H1 (cell line): ENCODE results near the gene POLD1. TPM values are rescaled to one million over a fixed set of nuclear protein-coding genes. Genes with fewer than 3 reads are reported as not detected.

Experiments
- CTCF ChIA-PET: fragments of 300-600 bp; sonication (Branson Sonifier 250); formaldehyde crosslinking; loops from one replicate; lab custom pipeline; 2021; ENCODE audit not compliant: partially characterized antibody; lab: Charles Lee
- POLR2A ChIA-PET: fragments of 300-600 bp; sonication (Branson Sonifier 250); formaldehyde crosslinking; loops from one replicate; lab custom pipeline; 2021; ENCODE audit warnings: inconsistent platforms; ENCODE audit not compliant: partially characterized antibody; lab: Charles Lee
- DNase-seq, 2 experiments: peaks; one replicate each; pipeline versions ENCODE4 v3.0.0 to v3.0.0-alpha.2; 2010 to 2022; ENCODE audit warnings: low spot score in 2 of 2, low read depth in 1 of 2, mixed read lengths in 1 of 2
- FAIRE-seq: peaks from 2 replicates; lab custom pipeline; 2011; peaks lifted over from hg19 to GRCh38; lab: Jason Lieb, UNC
- H2AFZ ChIP-seq: 2 replicates; pipeline ENCODE4 v1.8.1; 2012; ENCODE audit warnings: low read length, inconsistent platforms
- H2AK5ac ChIP-seq: 2 replicates; pipeline ENCODE4 v1.6.1; 2013; ENCODE audit warnings: low read depth, low read length
- H2BK120ac ChIP-seq: replicated peaks from 2 replicates; pipeline ENCODE3; 2013; ENCODE audit warnings: low read depth, low read length, inconsistent platforms
- H2BK12ac ChIP-seq: 2 replicates; pipeline ENCODE4 v1.6.1; 2013; ENCODE audit warnings: low read depth, low read length
- H2BK15ac ChIP-seq: 2 replicates; pipeline ENCODE4 v1.6.1; 2013; ENCODE audit warnings: low read length
- H2BK20ac ChIP-seq: 2 replicates; pipeline ENCODE4 v1.6.1; 2013; ENCODE audit warnings: low read length
- H2BK5ac ChIP-seq: 2 replicates; pipeline ENCODE4 v1.6.1; 2013; ENCODE audit warnings: low read depth, low read length
- H3K14ac ChIP-seq: 2 replicates; pipeline ENCODE4 v1.6.1; 2013; ENCODE audit warnings: inconsistent platforms; ENCODE audit not compliant: insufficient read length
- H3K18ac ChIP-seq: 2 replicates; pipeline ENCODE4 v1.6.1; 2013; ENCODE audit warnings: low read length; ENCODE audit errors: extremely low read depth
- H3K23ac ChIP-seq: 2 replicates; pipeline ENCODE4 v1.6.1; 2013; ENCODE audit warnings: inconsistent platforms; ENCODE audit not compliant: insufficient read length
- H3K23me2 ChIP-seq: 2 replicates; pipeline ENCODE4 v1.6.1; 2013; ENCODE audit warnings: low read depth, low read length
- H3K27ac ChIP-seq: 2 replicates; pipeline ENCODE4 v1.6.1; 2011; ENCODE audit warnings: low read depth, low read length, inconsistent platforms
- H3K27me3 ChIP-seq, 4 experiments: replicated peaks in 1 of 4; 1 replicate in 1 of 4; 2 replicates in 3 of 4; pipeline versions ENCODE4 v1.6.1 to v1.8.1; 2011 to 2013; ENCODE audit warnings: low read length in 3 of 4, mild to moderate bottlenecking in 3 of 4, inconsistent platforms in 2 of 4, mixed read lengths in 2 of 4, moderate library complexity in 1 of 4; ENCODE audit not compliant: control insufficient read depth in 3 of 4, insufficient read depth in 3 of 4; ENCODE audit errors: extremely low read depth in 1 of 4
- H3K36me3 ChIP-seq, 4 experiments: 2 replicates each; pipeline versions ENCODE4 v1.6.1 to v1.8.1; 2011 to 2013; ENCODE audit warnings: mild to moderate bottlenecking in 4 of 4, low read length in 3 of 4, moderate library complexity in 2 of 4, control low read depth in 1 of 4, inconsistent platforms in 1 of 4; ENCODE audit not compliant: insufficient read depth in 4 of 4, control insufficient read depth in 2 of 4
- H3K4ac ChIP-seq: replicated peaks from 2 replicates; pipeline ENCODE3; 2013; ENCODE audit warnings: low read length, low read depth, mixed read lengths, inconsistent platforms; ENCODE audit not compliant: insufficient read length
- H3K4me1 ChIP-seq, 4 experiments: replicated peaks in 1 of 4; 1 replicate in 1 of 4; 2 replicates in 3 of 4; pipeline versions ENCODE4 v1.6.1 to v1.8.1; 2011 to 2013; ENCODE audit warnings: low read length in 3 of 4, inconsistent platforms in 2 of 4, mixed read lengths in 1 of 4; ENCODE audit not compliant: insufficient read depth in 4 of 4, control insufficient read depth in 3 of 4
- H3K4me2 ChIP-seq, 2 experiments: 2 replicates each; pipeline versions ENCODE4 v1.6.1 to v1.8.1; 2011 to 2013; ENCODE audit warnings: low read depth in 2 of 2, low read length in 2 of 2, control low read depth in 1 of 2, inconsistent platforms in 1 of 2, mild to moderate bottlenecking in 1 of 2; ENCODE audit not compliant: insufficient read depth in 1 of 2
- H3K4me3 ChIP-seq, 4 experiments: fragments of 200-600, 300-600 bp in 1 of 4; sonication (generic), shearing (Covaris generic), sonication (Bioruptor Twin) in 1 of 4; 2 replicates each; pipeline versions ENCODE4 v1.5.1 to v1.8.1; 2011 to 2016; ENCODE audit warnings: low read length in 4 of 4, low read depth in 3 of 4, control low read depth in 2 of 4, inconsistent platforms in 2 of 4, mild to moderate bottlenecking in 2 of 4, mixed read lengths in 1 of 4, moderate library complexity in 1 of 4; ENCODE audit not compliant: insufficient read depth in 2 of 4; ENCODE audit errors: extremely low read depth in 1 of 4
- H3K56ac ChIP-seq: replicated peaks from 2 replicates; pipeline ENCODE3; 2013; ENCODE audit warnings: low read depth, mild to moderate bottlenecking, mixed read lengths, low read length, inconsistent platforms; ENCODE audit not compliant: insufficient read length
- H3K79me1 ChIP-seq: 2 replicates; pipeline ENCODE4 v1.6.1; 2013; ENCODE audit warnings: low read depth, low read length, control low read depth
- H3K79me2 ChIP-seq, 2 experiments: 2 replicates each; pipeline versions ENCODE4 v1.6.1 to v1.8.1; 2012 to 2013; ENCODE audit warnings: low read length in 2 of 2, mild to moderate bottlenecking in 2 of 2, inconsistent platforms in 1 of 2; ENCODE audit not compliant: insufficient read depth in 2 of 2, control insufficient read depth in 1 of 2
- H3K9ac ChIP-seq, 4 experiments: replicated peaks in 1 of 4; 1 replicate in 1 of 4; 2 replicates in 3 of 4; pipeline versions ENCODE4 v1.6.1 to v1.8.1; 2011 to 2013; ENCODE audit warnings: low read depth in 3 of 4, low read length in 3 of 4, control low read depth in 2 of 4, mild to moderate bottlenecking in 2 of 4, moderate library complexity in 2 of 4, inconsistent platforms in 1 of 4; ENCODE audit errors: extremely low read depth in 1 of 4
- H3K9me3 ChIP-seq, 2 experiments: 2 replicates each; pipeline versions ENCODE4 v1.6.1 to v1.8.1; 2012 to 2013; ENCODE audit warnings: mild to moderate bottlenecking in 2 of 2, moderate library complexity in 2 of 2, control low read depth in 1 of 2, inconsistent platforms in 1 of 2, low read depth in 1 of 2, low read length in 1 of 2, mixed read lengths in 1 of 2; ENCODE audit not compliant: insufficient read depth in 2 of 2
- H4K20me1 ChIP-seq, 2 experiments: replicated peaks in 1 of 2; 2 replicates each; pipeline versions ENCODE3 to v1.8.1; 2011 to 2013; ENCODE audit warnings: inconsistent platforms in 2 of 2, low read length in 2 of 2, mild to moderate bottlenecking in 1 of 2; ENCODE audit not compliant: insufficient read depth in 2 of 2, control insufficient read depth in 1 of 2
- H4K5ac ChIP-seq: 2 replicates; pipeline ENCODE4 v1.6.1; 2013; ENCODE audit warnings: low read length, low read depth, mixed read lengths, inconsistent platforms; ENCODE audit not compliant: insufficient read length
- H4K8ac ChIP-seq: 2 replicates; pipeline ENCODE4 v1.8.0; 2013; ENCODE audit warnings: mild to moderate bottlenecking, moderate library complexity, low read length, inconsistent platforms; ENCODE audit not compliant: insufficient read depth; ENCODE audit errors: extremely low read depth
- H4K91ac ChIP-seq: replicated peaks from 2 replicates; pipeline ENCODE3; 2013; ENCODE audit warnings: low read length, mixed read lengths, inconsistent platforms; ENCODE audit not compliant: insufficient read length
- BACH1 ChIP-seq: IDR thresholded peaks from 2 replicates; pipeline ENCODE4 v1.6.1; 2012; ENCODE audit warnings: low read length, improper control_type of control experiment
- KDM4A ChIP-seq: IDR thresholded peaks from one replicate; pipeline ENCODE4 v1.7.1; 2012; ENCODE audit warnings: low read depth, mild to moderate bottlenecking, moderate library complexity, low read length, inconsistent platforms; ENCODE audit not compliant: severe bottlenecking
- KDM5A ChIP-seq: fragments of 200-600 bp; IDR thresholded peaks from 2 replicates; pipeline ENCODE4 v1.7.1; 2012; ENCODE audit warnings: mild to moderate bottlenecking, low read length, inconsistent platforms, mixed read lengths
- MAFK ChIP-seq: IDR thresholded peaks from 2 replicates; pipeline ENCODE4 v1.6.1; 2012; ENCODE audit warnings: low read depth, mild to moderate bottlenecking, improper control_type of control experiment, low read length
- POLR2AphosphoS5 ChIP-seq: IDR thresholded peaks from 2 replicates; pipeline ENCODE4 v1.6.1; 2011; ENCODE audit warnings: low read depth, low read length
- RFX5 ChIP-seq: IDR thresholded peaks from 2 replicates; pipeline ENCODE4 v1.6.1; 2011; ENCODE audit warnings: low read depth, low read length, improper control_type of control experiment, borderline replicate concordance
- RXRA ChIP-seq: IDR thresholded peaks from 2 replicates; pipeline ENCODE4 v1.6.1; 2011; ENCODE audit warnings: low read depth, mild to moderate bottlenecking, low read length, moderate library complexity; ENCODE audit not compliant: insufficient read depth
- TAF1 ChIP-seq: IDR thresholded peaks from 2 replicates; pipeline ENCODE4 v1.6.1; 2011; ENCODE audit warnings: mild to moderate bottlenecking, low read depth, low read length
- TEAD4 ChIP-seq: IDR thresholded peaks from 2 replicates; pipeline ENCODE4 v1.6.1; 2012; ENCODE audit warnings: low read depth, low read length, inconsistent platforms, mixed read lengths
- WGBS, 2 experiments: shearing (Covaris generic) in 1 of 2; methylation state at CpG; one replicate each; pipeline versions ENCODE4 v1.1.6 to v1.1.7; 2013 to 2015; ENCODE audit warnings: low lambda C conversion rate in 2 of 2, mixed read lengths in 2 of 2, inconsistent platforms in 1 of 2, low coverage in 1 of 2, missing lambda C conversion rate in 1 of 2; ENCODE audit not compliant: insufficient replicate concordance in 2 of 2, insufficient coverage in 1 of 2, insufficient read length in 1 of 2; ENCODE audit errors: extremely low coverage in 1 of 2, missing lambda C conversion rate in 1 of 2; 5-methylcytosine and 5-hydroxymethylcytosine counted together
- polyA plus RNA-seq, 7 experiments: library from polyadenylated mRNA; depleted of rRNA in 3 of 7; stranded (reverse) in 5 of 7; unstranded in 2 of 7; fragments of >200 nt in 5 of 7; fragments of 200-250 nt in 2 of 7; gene quantifications; 1 replicate in 5 of 7; 2 replicates in 1 of 7; 4 replicates in 1 of 7; pipeline versions ENCODE4 v1.2.1 to v1.2.3, GENCODE V29; 2011 to 2013; ENCODE audit warnings: missing spikeins in 2 of 7, mixed read lengths in 2 of 7
- total RNA-seq: library from RNA; stranded (reverse); fragmentation: NEBNext Ultra II Directional; extraction: Animal tissue kit (Norgen Biotek cat#: 25700); gene quantifications from 2 replicates; pipeline ENCODE4 v1.2.1, GENCODE V29; 2021

The POLD1 gene
- total and polyA plus RNA-seq, 2 of the 8 experiments (the other 6 are each of a cell fraction or from before 2014, with no cell fraction given): 141 to 142 TPM

DNA sequence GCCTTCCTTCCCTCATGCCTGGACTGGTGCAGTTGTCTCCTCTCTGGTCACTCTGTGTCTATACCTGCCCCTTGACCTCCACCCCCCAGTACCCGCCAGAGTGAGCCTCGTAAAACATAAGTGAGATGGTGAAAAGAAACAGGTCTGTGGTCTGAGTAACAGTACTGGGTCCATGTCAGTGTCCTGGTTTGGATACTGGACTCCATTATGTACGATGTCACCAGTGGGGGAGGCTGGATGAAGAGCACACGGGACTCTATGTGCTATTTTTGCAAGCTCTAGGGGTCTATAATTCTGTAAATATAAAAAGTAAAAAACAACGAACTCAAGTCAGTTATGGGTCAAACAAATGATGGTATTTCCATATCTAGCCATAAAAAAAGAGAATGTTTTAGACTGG lies 62.9 kb downstream of the POLD1 start:
- H3K4me3 ChIP-seq: no peak overlapping the region
- no peak overlapping the region for H3K14ac ChIP-seq
- TF ChIP-seq TEAD4: no peak
- TF ChIP-seq BACH1: no peak
- TF ChIP-seq MAFK: no peak
- TF ChIP-seq POLR2AphosphoS5: no peak
- TF ChIP-seq KDM5A: no peak
- no peak for TF ChIP-seq RFX5
- no peak for TF ChIP-seq RXRA
- TF ChIP-seq TAF1: no peak
- TF ChIP-seq KDM4A: no peak

More for the DNA sequence above, 62.9 kb downstream of the POLD1 start:
- ChIA-PET CTCF (interaction anchor here (1.1 to 3.7 kb wide), 7 partner anchors 10 to 72 kb away, joined by 3 to 14 read pairs (median 3); no protein-coding TSS in a partner anchor), POLR2A (interaction anchor here (1.0 kb wide), 1 partner anchor 11 kb away, joined by 3 read pairs; no protein-coding TSS in a partner anchor)
- no peaks in the 10 kb centered on the region for H3K36me3 ChIP-seq
- H3K4ac ChIP-seq: no peak overlapping the region
- WGBS, 2 experiments: 90% methylated on average over 5 of the region's 5 CpGs; no CpG with 5 or more reads in 1 of the 2 experiments
- H2BK120ac ChIP-seq: no peak overlapping the region
- H3K23ac ChIP-seq: no peak overlapping the region
- H4K5ac ChIP-seq: no peak overlapping the region
- H3K23me2 ChIP-seq: peaks cover 5% of the 10 kb centered on the region; the same call in 1 of the 2 replicates
- H2AK5ac ChIP-seq: no peak overlapping the region
- no peaks in the 10 kb centered on the region for H3K79me2 ChIP-seq
- H2BK12ac ChIP-seq: no peak overlapping the region
- no peak overlapping the region for H2BK20ac ChIP-seq
- peaks cover 0 to 7% (median 0%) of the 10 kb centered on the region in 4 experiments; a peak in 1 of 7 replicates for H3K4me1 ChIP-seq
- H3K79me1 ChIP-seq: no peaks in the 10 kb centered on the region
- H2BK15ac ChIP-seq: no peak overlapping the region
- H3K18ac ChIP-seq: no peak overlapping the region
- H3K4me2 ChIP-seq: no peak overlapping the region
- no peaks in the 10 kb centered on the region for H4K20me1 ChIP-seq
- no peak overlapping the region for H3K27ac ChIP-seq
- no peak overlapping the region for H4K91ac ChIP-seq
- no peak overlapping the region for H2AFZ ChIP-seq
- H3K9ac ChIP-seq: no peak overlapping the region
- H2BK5ac ChIP-seq: no peak overlapping the region
- no peaks in the 10 kb centered on the region for H3K9me3 ChIP-seq
- FAIRE-seq: no peak
- H3K56ac ChIP-seq: no peak overlapping the region
- no peaks in the 10 kb centered on the region for H3K27me3 ChIP-seq
- DNase-seq: no peak
- no peak overlapping the region for H4K8ac ChIP-seq
